GM12892 (cell line): ENCODE data around the gene CD300LF.

Source experiments
- POLR2A ChIP-seq: IDR thresholded peaks from 2 replicates; pipeline ENCODE4 v1.6.1; 2011; ENCODE audit warnings: low read depth, low read length, control low read depth
- TAF1 ChIP-seq: IDR thresholded peaks from 2 replicates; pipeline ENCODE4 v1.6.1; 2011; ENCODE audit warnings: low read depth, mild to moderate bottlenecking, control low read depth, low read length, borderline replicate concordance

- no peak for TF ChIP-seq POLR2A
- no peak for TF ChIP-seq TAF1
Measured at GRCh38 chr17:74758848-74759168, 46.1 kb upstream of the CD300LF start.
